SU-DHL-6 (cell line): ENCODE data around the gene NT5C1A.

Experiments
- H2AFZ ChIP-seq: fragments of 200-600 bp; sonication (generic); 2 replicates; pipeline ENCODE4 v1.6.1; 2014; ENCODE audit warnings: low read depth, mild to moderate bottlenecking, moderate library complexity, mixed read lengths, antibody characterized with exemption, low read length; ENCODE audit not compliant: severe bottlenecking
- H3F3A ChIP-seq: fragments of 200-600 bp; shearing (Covaris generic); 2 replicates; pipeline ENCODE4 v1.6.0; 2016; ENCODE audit warnings: antibody characterized with exemption, mild to moderate bottlenecking; ENCODE audit not compliant: insufficient read depth
- H3K27ac ChIP-seq: fragments of 200-600 bp; sonication (generic); 2 replicates; pipeline ENCODE4 v1.5.1; 2016; ENCODE audit warnings: low read depth, mild to moderate bottlenecking, low read length, moderate library complexity, mixed read lengths
- H3K27me3 ChIP-seq: fragments of 200-600 bp; sonication (generic), shearing (Covaris generic); 2 replicates; pipeline ENCODE4 v1.6.0; 2014; ENCODE audit warnings: mild to moderate bottlenecking, low read length
- H3K36me3 ChIP-seq: fragments of 200-600 bp; sonication (generic); 2 replicates; pipeline ENCODE4 v1.6.1; 2014; ENCODE audit warnings: mild to moderate bottlenecking, low read length, mixed read lengths
- H3K4me2 ChIP-seq: fragments of 300-600, 200-600 bp; shearing (Covaris generic), sonication (generic); 2 replicates; pipeline ENCODE4 v1.6.0; 2014; ENCODE audit warnings: low read length, low read depth, mild to moderate bottlenecking; ENCODE audit not compliant: poor library complexity, severe bottlenecking
- H3K4me3 ChIP-seq: fragments of 200-600 bp; sonication (generic); 2 replicates; pipeline ENCODE4 v1.5.1; 2014; ENCODE audit warnings: antibody characterized with exemption, low read length, mild to moderate bottlenecking, mixed read lengths; ENCODE audit not compliant: insufficient read depth, poor library complexity, severe bottlenecking
- H3K79me2 ChIP-seq: fragments of 200-600 bp; sonication (generic); 2 replicates; pipeline ENCODE4 v1.6.1; 2014; ENCODE audit warnings: mild to moderate bottlenecking, low read length, moderate library complexity; ENCODE audit not compliant: insufficient read depth
- H3K9ac ChIP-seq: fragments of 200-600 bp; sonication (generic); 2 replicates; pipeline ENCODE4 v1.7.0; 2014; ENCODE audit warnings: mild to moderate bottlenecking, low read length
- H3K9me2 ChIP-seq: fragments of 200-600 bp; sonication (generic); replicated peaks from 2 replicates; pipeline ENCODE4 v1.6.1; 2014; ENCODE audit warnings: low read length; ENCODE audit not compliant: insufficient read depth
- H3K9me3 ChIP-seq: fragments of 200-600 bp; sonication (generic); 2 replicates; pipeline ENCODE4 v1.6.1; 2014; ENCODE audit warnings: low read length, mixed read lengths; ENCODE audit not compliant: insufficient read depth
- H4K20me1 ChIP-seq: fragments of 200-600 bp; sonication (generic); 2 replicates; pipeline ENCODE4 v1.6.1; 2014; ENCODE audit warnings: low read depth, mild to moderate bottlenecking, antibody characterized with exemption, low read length, moderate library complexity, mixed read lengths
- CTCF ChIP-seq: fragments of 200-600 bp; sonication (generic); IDR thresholded peaks from one replicate; pipeline ENCODE4 v1.5.1; 2017; ENCODE audit warnings: antibody characterized with exemption, mild to moderate bottlenecking, low read length, moderate library complexity; ENCODE audit not compliant: insufficient read depth, poor library complexity, severe bottlenecking
- EZH2phosphoT487 ChIP-seq: fragments of 200-600 bp; sonication (generic), shearing (Covaris generic); conservative IDR thresholded peaks from 2 replicates; pipeline ENCODE4 v1.6.1; 2018; ENCODE audit warnings: mild to moderate bottlenecking, antibody characterized with exemption, low read length, moderate library complexity, mixed read lengths

The NT5C1A gene

DNA sequence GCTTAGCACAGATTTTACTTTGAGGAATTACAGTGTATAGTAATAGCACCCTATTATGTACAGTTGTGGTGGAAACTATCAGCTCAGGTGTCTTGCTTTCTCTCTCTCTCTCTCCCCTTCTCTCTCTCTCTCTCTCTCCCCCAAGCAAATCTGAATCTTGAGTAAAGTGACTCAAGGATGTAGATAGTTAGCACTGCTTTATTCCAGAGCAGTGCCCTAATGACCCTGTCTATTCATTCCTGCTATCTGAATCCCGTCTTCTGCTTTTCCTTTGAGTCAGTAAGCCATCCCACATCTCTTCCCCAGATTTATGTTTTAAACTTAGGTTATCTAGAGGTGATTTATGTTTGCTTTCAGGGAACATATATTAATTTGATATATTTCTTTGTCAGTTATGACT is 24.5 kb upstream of the NT5C1A start:
- Histone ChIP-seq H3F3A (no peaks in the 10 kb centered on the region), H3K27me3 (no peaks in the 10 kb centered on the region), H3K27ac (no peak overlapping the region), H3K79me2 (no peaks in the 10 kb centered on the region), H3K9me3 (no peaks in the 10 kb centered on the region), H4K20me1 (no peaks in the 10 kb centered on the region), H3K36me3 (no peaks in the 10 kb centered on the region), H2AFZ (no peak overlapping the region), H3K4me3 (no peak overlapping the region), H3K9ac (no peak overlapping the region), H3K4me2 (no peak overlapping the region), H3K9me2 (no peaks in the 10 kb centered on the region)
- TF ChIP-seq CTCF, result no peak
- no peak for TF ChIP-seq EZH2phosphoT487

DNA sequence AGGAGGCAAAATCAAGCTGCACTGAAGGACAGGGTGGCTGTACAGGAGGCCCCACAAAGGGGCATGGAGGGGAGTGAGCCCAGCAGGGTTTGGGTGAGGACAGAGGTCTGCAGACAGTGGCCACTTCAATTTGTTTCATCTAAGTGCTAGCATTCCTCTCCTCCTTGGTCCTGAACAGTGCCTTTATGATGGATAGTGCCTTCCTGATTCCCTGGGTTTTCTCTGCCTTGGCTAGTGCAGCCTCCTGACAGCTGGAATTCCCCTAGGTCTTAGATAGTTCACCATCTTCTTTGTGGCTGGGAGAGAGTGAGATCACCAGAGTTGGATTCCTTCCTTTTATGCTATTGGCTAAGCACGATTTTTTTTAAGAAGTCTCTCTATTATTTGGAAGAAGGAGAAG is 23.1 kb upstream of the NT5C1A start:
- Histone ChIP-seq H2AFZ (no peak overlapping the region), H3K9me3 (no peaks in the 10 kb centered on the region), H3K4me2 (no peak overlapping the region), H3K27me3 (no peaks in the 10 kb centered on the region), H3K4me3 (no peak overlapping the region), H3F3A (no peaks in the 10 kb centered on the region), H3K9me2 (no peaks in the 10 kb centered on the region), H3K9ac (no peak overlapping the region), H3K79me2 (no peaks in the 10 kb centered on the region), H3K27ac (no peak overlapping the region), H4K20me1 (no peaks in the 10 kb centered on the region), H3K36me3 (no peaks in the 10 kb centered on the region)
- no peak for TF ChIP-seq CTCF
- no peak for TF ChIP-seq EZH2phosphoT487

DNA sequence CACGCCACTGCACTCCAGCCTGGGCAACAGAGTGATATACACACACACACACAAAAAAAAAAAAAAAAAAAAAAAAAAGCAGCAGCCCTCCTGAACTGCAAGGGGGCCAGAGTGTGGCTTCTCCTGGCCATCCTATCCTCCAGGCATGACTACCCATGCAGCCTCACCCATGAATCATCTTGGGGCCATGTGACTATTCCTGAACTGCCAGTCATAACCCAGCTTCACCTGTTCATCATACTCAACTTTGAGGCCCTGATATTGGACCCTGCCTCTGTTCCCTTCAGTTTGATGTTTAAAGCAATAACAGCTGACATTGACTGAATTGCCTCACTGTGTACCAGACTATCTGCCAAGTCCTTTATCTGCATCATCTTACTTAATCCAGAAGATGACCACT is 22.1 kb upstream of the NT5C1A start:
- Histone ChIP-seq H2AFZ (no peak overlapping the region), H3K4me3 (no peak overlapping the region), H3K4me2 (no peak overlapping the region), H3K9me2 (no peaks in the 10 kb centered on the region), H3K27me3 (no peaks in the 10 kb centered on the region), H3K79me2 (no peaks in the 10 kb centered on the region), H3K9me3 (no peaks in the 10 kb centered on the region), H3K9ac (no peak overlapping the region), H3F3A (no peaks in the 10 kb centered on the region), H3K36me3 (no peaks in the 10 kb centered on the region), H3K27ac (no peak overlapping the region), H4K20me1 (no peaks in the 10 kb centered on the region)
- TF ChIP-seq CTCF (no peak), EZH2phosphoT487 (no peak)
